K562 treated with DMSO at 1 percent for 24 hours (cell line): ENCODE measurements around the gene STON1. TPM values are rescaled to one million over a fixed set of nuclear protein-coding genes. Genes with fewer than 3 reads are reported as not detected.

Source experiments
- total RNA-seq: library from RNA; unstranded; fragments of 300-600 nt; gene quantifications from 2 replicates; pipeline ENCODE4 v1.2.3, GENCODE V29; 2022; ENCODE audit warnings: low read depth; ENCODE audit not compliant: insufficient read depth

Gene STON1
- 0.73 and 0.87 TPM in 2 replicates for total RNA-seq

DNA sequence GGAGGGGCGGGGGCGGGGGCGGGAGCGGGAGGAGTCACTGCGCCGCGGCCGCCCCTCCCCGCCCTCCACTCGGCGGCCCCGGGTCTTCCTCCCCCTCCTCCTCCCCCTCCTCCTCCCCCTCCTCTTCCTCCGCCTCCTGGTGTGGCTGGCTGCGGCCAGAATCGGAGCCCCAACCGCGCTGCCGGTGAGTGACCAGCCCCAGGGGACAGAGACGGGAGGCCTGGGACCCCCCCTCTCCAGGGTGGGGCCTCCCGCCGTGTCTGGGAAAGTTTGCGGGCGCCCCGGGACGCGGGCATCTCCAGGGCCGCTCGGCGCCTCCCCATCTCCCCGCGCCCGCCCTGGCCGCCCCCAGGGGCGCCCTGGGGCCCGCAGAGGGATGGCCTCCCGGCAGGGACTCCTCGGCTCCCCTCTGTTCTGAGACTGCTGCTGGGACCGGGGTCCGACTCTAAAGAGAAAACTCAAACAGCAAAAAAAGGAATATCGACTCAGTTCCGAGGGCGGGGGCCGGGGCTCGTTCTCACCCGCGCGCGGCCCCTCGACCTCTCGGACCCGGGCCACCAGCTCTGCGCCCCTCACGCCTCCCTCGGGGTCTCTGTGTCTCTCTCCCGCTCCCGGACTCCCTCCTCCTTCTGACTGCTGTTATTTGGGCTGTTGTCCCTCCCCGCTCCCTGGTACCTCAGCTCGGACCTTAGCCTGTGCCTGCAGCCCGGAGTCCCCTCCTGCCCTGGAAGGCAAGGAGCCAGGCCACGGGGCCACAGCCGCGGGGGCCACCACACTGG lies at the start of gene STON1:
Gene STON1, plus strand, starts transcription at position 122 of the 779 bp plus-strand sequence. CDS start 50,480 bp downstream, outside the sequence.

GRCh38 chr2:48617618-48618017 lies 87.7 kb downstream of the STON1 start, which contains the start of gene GTF2A1L:
Gene GTF2A1L (plus strand): TSS chr2:48617856. CDS start chr2:48617875, 19 bp downstream.

Other genes with a start within 250 kb of the STON1 start
- 6.9 and 10.0 TPM in 2 replicates for gene FOXN2, start 215.5 kb upstream of the STON1 start, total RNA-seq
- 4.4 and 7.7 TPM in 2 replicates for gene PPP1R21, start 89.4 kb upstream of the STON1 start, total RNA-seq
- not detected in 2 replicates for gene GTF2A1L, start 87.7 kb downstream of the STON1 start, total RNA-seq
- not detected in 2 replicates for gene LHCGR, start 225.6 kb downstream of the STON1 start, total RNA-seq